H1 (cell line): ENCODE measurements around the gene HNRNPM. TPM values are rescaled to one million over a fixed set of nuclear protein-coding genes. Genes with fewer than 3 reads are reported as not detected.

Experiments
- CTCF ChIA-PET: fragments of 300-600 bp; sonication (Branson Sonifier 250); formaldehyde crosslinking; loops from one replicate; lab custom pipeline; 2021; ENCODE audit not compliant: partially characterized antibody; lab: Charles Lee
- POLR2A ChIA-PET: fragments of 300-600 bp; sonication (Branson Sonifier 250); formaldehyde crosslinking; loops from one replicate; lab custom pipeline; 2021; ENCODE audit warnings: inconsistent platforms; ENCODE audit not compliant: partially characterized antibody; lab: Charles Lee
- DNase-seq, 2 experiments: peaks; one replicate each; pipeline versions ENCODE4 v3.0.0 to v3.0.0-alpha.2; 2010 to 2022; ENCODE audit warnings: low spot score in 2 of 2, low read depth in 1 of 2, mixed read lengths in 1 of 2
- FAIRE-seq: peaks from 2 replicates; lab custom pipeline; 2011; peaks lifted over from hg19 to GRCh38; lab: Jason Lieb, UNC
- H2AFZ ChIP-seq: 2 replicates; pipeline ENCODE4 v1.8.1; 2012; ENCODE audit warnings: low read length, inconsistent platforms
- H2AK5ac ChIP-seq: 2 replicates; pipeline ENCODE4 v1.6.1; 2013; ENCODE audit warnings: low read depth, low read length
- H2BK120ac ChIP-seq: replicated peaks from 2 replicates; pipeline ENCODE3; 2013; ENCODE audit warnings: low read depth, low read length, inconsistent platforms
- H2BK12ac ChIP-seq: 2 replicates; pipeline ENCODE4 v1.6.1; 2013; ENCODE audit warnings: low read depth, low read length
- H2BK15ac ChIP-seq: 2 replicates; pipeline ENCODE4 v1.6.1; 2013; ENCODE audit warnings: low read length
- H2BK20ac ChIP-seq: 2 replicates; pipeline ENCODE4 v1.6.1; 2013; ENCODE audit warnings: low read length
- H2BK5ac ChIP-seq: 2 replicates; pipeline ENCODE4 v1.6.1; 2013; ENCODE audit warnings: low read depth, low read length
- H3K14ac ChIP-seq: 2 replicates; pipeline ENCODE4 v1.6.1; 2013; ENCODE audit warnings: inconsistent platforms; ENCODE audit not compliant: insufficient read length
- H3K18ac ChIP-seq: 2 replicates; pipeline ENCODE4 v1.6.1; 2013; ENCODE audit warnings: low read length; ENCODE audit errors: extremely low read depth
- H3K23ac ChIP-seq: 2 replicates; pipeline ENCODE4 v1.6.1; 2013; ENCODE audit warnings: inconsistent platforms; ENCODE audit not compliant: insufficient read length
- H3K23me2 ChIP-seq: 2 replicates; pipeline ENCODE4 v1.6.1; 2013; ENCODE audit warnings: low read depth, low read length
- H3K27ac ChIP-seq: 2 replicates; pipeline ENCODE4 v1.6.1; 2011; ENCODE audit warnings: low read depth, low read length, inconsistent platforms
- H3K27me3 ChIP-seq, 4 experiments: replicated peaks in 1 of 4; 1 replicate in 1 of 4; 2 replicates in 3 of 4; pipeline versions ENCODE4 v1.6.1 to v1.8.1; 2011 to 2013; ENCODE audit warnings: low read length in 3 of 4, mild to moderate bottlenecking in 3 of 4, inconsistent platforms in 2 of 4, mixed read lengths in 2 of 4, moderate library complexity in 1 of 4; ENCODE audit not compliant: control insufficient read depth in 3 of 4, insufficient read depth in 3 of 4; ENCODE audit errors: extremely low read depth in 1 of 4
- H3K36me3 ChIP-seq, 4 experiments: 2 replicates each; pipeline versions ENCODE4 v1.6.1 to v1.8.1; 2011 to 2013; ENCODE audit warnings: mild to moderate bottlenecking in 4 of 4, low read length in 3 of 4, moderate library complexity in 2 of 4, control low read depth in 1 of 4, inconsistent platforms in 1 of 4; ENCODE audit not compliant: insufficient read depth in 4 of 4, control insufficient read depth in 2 of 4
- H3K4ac ChIP-seq: replicated peaks from 2 replicates; pipeline ENCODE3; 2013; ENCODE audit warnings: low read length, low read depth, mixed read lengths, inconsistent platforms; ENCODE audit not compliant: insufficient read length
- H3K4me1 ChIP-seq, 4 experiments: replicated peaks in 1 of 4; 1 replicate in 1 of 4; 2 replicates in 3 of 4; pipeline versions ENCODE4 v1.6.1 to v1.8.1; 2011 to 2013; ENCODE audit warnings: low read length in 3 of 4, inconsistent platforms in 2 of 4, mixed read lengths in 1 of 4; ENCODE audit not compliant: insufficient read depth in 4 of 4, control insufficient read depth in 3 of 4
- H3K4me2 ChIP-seq, 2 experiments: 2 replicates each; pipeline versions ENCODE4 v1.6.1 to v1.8.1; 2011 to 2013; ENCODE audit warnings: low read depth in 2 of 2, low read length in 2 of 2, control low read depth in 1 of 2, inconsistent platforms in 1 of 2, mild to moderate bottlenecking in 1 of 2; ENCODE audit not compliant: insufficient read depth in 1 of 2
- H3K4me3 ChIP-seq, 4 experiments: fragments of 200-600, 300-600 bp in 1 of 4; sonication (generic), shearing (Covaris generic), sonication (Bioruptor Twin) in 1 of 4; 2 replicates each; pipeline versions ENCODE4 v1.5.1 to v1.8.1; 2011 to 2016; ENCODE audit warnings: low read length in 4 of 4, low read depth in 3 of 4, control low read depth in 2 of 4, inconsistent platforms in 2 of 4, mild to moderate bottlenecking in 2 of 4, mixed read lengths in 1 of 4, moderate library complexity in 1 of 4; ENCODE audit not compliant: insufficient read depth in 2 of 4; ENCODE audit errors: extremely low read depth in 1 of 4
- H3K56ac ChIP-seq: replicated peaks from 2 replicates; pipeline ENCODE3; 2013; ENCODE audit warnings: low read depth, mild to moderate bottlenecking, mixed read lengths, low read length, inconsistent platforms; ENCODE audit not compliant: insufficient read length
- H3K79me1 ChIP-seq: 2 replicates; pipeline ENCODE4 v1.6.1; 2013; ENCODE audit warnings: low read depth, low read length, control low read depth
- H3K79me2 ChIP-seq, 2 experiments: 2 replicates each; pipeline versions ENCODE4 v1.6.1 to v1.8.1; 2012 to 2013; ENCODE audit warnings: low read length in 2 of 2, mild to moderate bottlenecking in 2 of 2, inconsistent platforms in 1 of 2; ENCODE audit not compliant: insufficient read depth in 2 of 2, control insufficient read depth in 1 of 2
- H3K9ac ChIP-seq, 4 experiments: replicated peaks in 1 of 4; 1 replicate in 1 of 4; 2 replicates in 3 of 4; pipeline versions ENCODE4 v1.6.1 to v1.8.1; 2011 to 2013; ENCODE audit warnings: low read depth in 3 of 4, low read length in 3 of 4, control low read depth in 2 of 4, mild to moderate bottlenecking in 2 of 4, moderate library complexity in 2 of 4, inconsistent platforms in 1 of 4; ENCODE audit errors: extremely low read depth in 1 of 4
- H3K9me3 ChIP-seq, 2 experiments: 2 replicates each; pipeline versions ENCODE4 v1.6.1 to v1.8.1; 2012 to 2013; ENCODE audit warnings: mild to moderate bottlenecking in 2 of 2, moderate library complexity in 2 of 2, control low read depth in 1 of 2, inconsistent platforms in 1 of 2, low read depth in 1 of 2, low read length in 1 of 2, mixed read lengths in 1 of 2; ENCODE audit not compliant: insufficient read depth in 2 of 2
- H4K20me1 ChIP-seq, 2 experiments: replicated peaks in 1 of 2; 2 replicates each; pipeline versions ENCODE3 to v1.8.1; 2011 to 2013; ENCODE audit warnings: inconsistent platforms in 2 of 2, low read length in 2 of 2, mild to moderate bottlenecking in 1 of 2; ENCODE audit not compliant: insufficient read depth in 2 of 2, control insufficient read depth in 1 of 2
- H4K5ac ChIP-seq: 2 replicates; pipeline ENCODE4 v1.6.1; 2013; ENCODE audit warnings: low read length, low read depth, mixed read lengths, inconsistent platforms; ENCODE audit not compliant: insufficient read length
- H4K8ac ChIP-seq: 2 replicates; pipeline ENCODE4 v1.8.0; 2013; ENCODE audit warnings: mild to moderate bottlenecking, moderate library complexity, low read length, inconsistent platforms; ENCODE audit not compliant: insufficient read depth; ENCODE audit errors: extremely low read depth
- H4K91ac ChIP-seq: replicated peaks from 2 replicates; pipeline ENCODE3; 2013; ENCODE audit warnings: low read length, mixed read lengths, inconsistent platforms; ENCODE audit not compliant: insufficient read length
- ASH2L ChIP-seq: fragments of 200-600, 300-600 bp; sonication (generic); IDR thresholded peaks from one replicate; pipeline ENCODE4 v1.7.1; 2017; ENCODE audit warnings: low read length
- CEBPB ChIP-seq: IDR thresholded peaks from 2 replicates; pipeline ENCODE4 v1.6.1; 2012; ENCODE audit warnings: low read depth, low read length
- CHD1 ChIP-seq: IDR thresholded peaks from 2 replicates; pipeline ENCODE4 v1.6.1; 2012; ENCODE audit warnings: low read depth, low read length, improper control_type of control experiment
- EP300 ChIP-seq, 2 experiments: IDR thresholded peaks; 1 replicate in 1 of 2; 2 replicates in 1 of 2; pipeline ENCODE4 v1.6.1; 2011 to 2012; ENCODE audit warnings: low read depth in 2 of 2, low read length in 2 of 2, mild to moderate bottlenecking in 2 of 2, borderline replicate concordance in 1 of 2, inconsistent platforms in 1 of 2, moderate library complexity in 1 of 2
- EZH2 ChIP-seq: fragments of 200-600 bp; sonication (generic); IDR thresholded peaks from 2 replicates; pipeline ENCODE4 v1.7.1; 2012; ENCODE audit warnings: low read depth, mild to moderate bottlenecking, moderate library complexity, low read length, inconsistent platforms; ENCODE audit not compliant: severe bottlenecking
- JUND ChIP-seq: IDR thresholded peaks from 2 replicates; pipeline ENCODE4 v1.6.1; 2011; ENCODE audit warnings: mild to moderate bottlenecking, improper control_type of control experiment, low read length
- MAX ChIP-seq: IDR thresholded peaks from 2 replicates; pipeline ENCODE4 v1.6.1; 2012; ENCODE audit warnings: inconsistent platforms
- NANOG ChIP-seq: IDR thresholded peaks from 2 replicates; pipeline ENCODE4 v1.6.1; 2011; ENCODE audit warnings: low read length, low read depth, mild to moderate bottlenecking, inconsistent platforms; ENCODE audit not compliant: insufficient read depth, poor library complexity, severe bottlenecking
- RAD21 ChIP-seq, 2 experiments: IDR thresholded peaks in 1 of 2; conservative IDR thresholded peaks in 1 of 2; 2 replicates each; pipeline ENCODE4 v1.6.1; 2011; ENCODE audit warnings: low read depth in 2 of 2, low read length in 2 of 2, improper control_type of control experiment in 1 of 2, inconsistent platforms in 1 of 2, mild to moderate bottlenecking in 1 of 2, moderate library complexity in 1 of 2
- SIRT6 ChIP-seq: IDR thresholded peaks from one replicate; pipeline ENCODE4 v1.7.1; 2012; ENCODE audit warnings: low read length, inconsistent platforms
- SUZ12 ChIP-seq: fragments of 200-600 bp; sonication (generic); IDR thresholded peaks from 2 replicates; pipeline ENCODE4 v1.6.1; 2012; ENCODE audit warnings: mild to moderate bottlenecking, inconsistent platforms, low read length, moderate library complexity, mixed read lengths
- WGBS, 2 experiments: shearing (Covaris generic) in 1 of 2; methylation state at CpG; one replicate each; pipeline versions ENCODE4 v1.1.6 to v1.1.7; 2013 to 2015; ENCODE audit warnings: low lambda C conversion rate in 2 of 2, mixed read lengths in 2 of 2, inconsistent platforms in 1 of 2, low coverage in 1 of 2, missing lambda C conversion rate in 1 of 2; ENCODE audit not compliant: insufficient replicate concordance in 2 of 2, insufficient coverage in 1 of 2, insufficient read length in 1 of 2; ENCODE audit errors: extremely low coverage in 1 of 2, missing lambda C conversion rate in 1 of 2; 5-methylcytosine and 5-hydroxymethylcytosine counted together
- polyA plus RNA-seq, 7 experiments: library from polyadenylated mRNA; depleted of rRNA in 3 of 7; stranded (reverse) in 5 of 7; unstranded in 2 of 7; fragments of >200 nt in 5 of 7; fragments of 200-250 nt in 2 of 7; gene quantifications; 1 replicate in 5 of 7; 2 replicates in 1 of 7; 4 replicates in 1 of 7; pipeline versions ENCODE4 v1.2.1 to v1.2.3, GENCODE V29; 2011 to 2013; ENCODE audit warnings: missing spikeins in 2 of 7, mixed read lengths in 2 of 7
- total RNA-seq: library from RNA; stranded (reverse); fragmentation: NEBNext Ultra II Directional; extraction: Animal tissue kit (Norgen Biotek cat#: 25700); gene quantifications from 2 replicates; pipeline ENCODE4 v1.2.1, GENCODE V29; 2021

The HNRNPM gene
- total and polyA plus RNA-seq, 2 of the 8 experiments (the other 6 are each of a cell fraction or from before 2014, with no cell fraction given): 375 to 474 TPM

GRCh38 chr19:8531470-8531869, 86.7 kb downstream of the HNRNPM start:
- Histone ChIP-seq H3K27ac (no peak overlapping the region), H2BK15ac (no peak overlapping the region), H2BK12ac (no peak overlapping the region), H3K9ac (no peak overlapping the region), H3K4me2 (no peak overlapping the region), H3K27me3 (no peaks in the 10 kb centered on the region), H2AFZ (no peak overlapping the region), H3K9me3 (no peaks in the 10 kb centered on the region), H3K23me2 (peaks cover 6% of the 10 kb centered on the region), H3K4ac (no peak overlapping the region), H2BK5ac (no peak overlapping the region), H3K14ac (no peak overlapping the region), H3K56ac (no peak overlapping the region), H3K23ac (no peak overlapping the region), H2BK20ac (no peak overlapping the region), H4K8ac (no peak overlapping the region), H4K5ac (no peak overlapping the region), H3K36me3 (no peaks in the 10 kb centered on the region), H3K4me1 (peaks cover 0 to 11% (median 2%) of the 10 kb centered on the region in 4 experiments; a peak in 3 of 7 replicates), H3K18ac (no peak overlapping the region), H3K79me1 (peaks cover 10% of the 10 kb centered on the region), H2AK5ac (no peak overlapping the region), H3K79me2 (no peaks in the 10 kb centered on the region), H2BK120ac (no peak overlapping the region), H4K91ac (no peak overlapping the region), H3K4me3 (no peak overlapping the region), H4K20me1 (peaks cover 6 to 20% of the 10 kb centered on the region in 2 experiments)
- ChIA-PET CTCF (interaction anchor here (0.6 to 2.4 kb wide), 4 partner anchors 47 to 150 kb away, joined by 3 to 11 read pairs (median 4); partner anchors contain the start of gene MYO1F), POLR2A (interaction anchor here (0.6 to 1.9 kb wide), 9 partner anchors 18 to 525 kb away, joined by 3 to 6 read pairs (median 5); partner anchors contain the start of genes NDUFA7, NFILZ, RPS28 and ZNF414)
- FAIRE-seq (no peak), DNase-seq (no peak)
- 80% methylated on average over 7 of the region's 7 CpGs; no CpG with 5 or more reads in 1 of the 2 experiments for WGBS, 2 experiments
- TF ChIP-seq EZH2 (no peak), SIRT6 (no peak), NANOG (no peak), EP300 (IDR thresholded peaks at IDR 0.05; ENCODE audit: borderline replicate concordance in 1 of 2, low read depth in 2 of 2, low read length in 2 of 2) (no peak), RAD21 (IDR thresholded peaks at IDR 0.05 in 1 of 2, conservative IDR thresholded peaks at IDR 0.05 in 1 of 2; ENCODE audit: low read depth in 2 of 2, low read length in 2 of 2) (no peak), CEBPB (no peak), JUND (no peak), ASH2L (no peak), SUZ12 (no peak), CHD1 (no peak), MAX (no peak)
